Endothelial cell of umbilical vein (primary cell): ENCODE data around the gene PTOV1. TPM values are rescaled to one million over a fixed set of nuclear protein-coding genes. Genes with fewer than 3 reads are reported as not detected.

Experiments
- BruUV-seq: library from RNA; stranded (reverse); fragments of 400-500 nt; replicated peaks from 2 replicates; lab custom pipeline; 2021; lab: Mats Ljungman, UMichigan
- CTCF ChIA-PET: fragments of 300-600, 350-600 bp; sonication (Branson Sonifier 250); formaldehyde crosslinking; loops from one replicate; lab custom pipeline; 2021; ENCODE audit warnings: antibody characterized with exemption, inconsistent platforms; lab: Charles Lee
- POLR2A ChIA-PET: fragments of 300-600, 350-600 bp; sonication (Branson Sonifier 250); formaldehyde crosslinking; loops from one replicate; lab custom pipeline; 2021; ENCODE audit warnings: antibody characterized with exemption, inconsistent platforms; lab: Charles Lee
- DNase-seq: peaks from one replicate; pipeline ENCODE4 v3.0.0-alpha.2; 2011; ENCODE audit warnings: low read depth, low spot score
- FAIRE-seq: peaks from 2 replicates; lab custom pipeline; 2011; peaks lifted over from hg19 to GRCh38; lab: Jason Lieb, UNC
- H2AFZ ChIP-seq: 2 replicates; pipeline ENCODE4 v1.6.0; 2012; ENCODE audit warnings: low read depth, low read length, control low read depth, inconsistent platforms
- H3K27ac ChIP-seq: 2 replicates; pipeline ENCODE4 v1.5.1; 2011; ENCODE audit warnings: low read depth, mild to moderate bottlenecking, control low read depth, low read length, moderate library complexity; ENCODE audit not compliant: insufficient read depth
- H3K27me3 ChIP-seq, 2 experiments: 2 replicates each; pipeline versions ENCODE4 v1.6.0 to v1.6.1; 2011; ENCODE audit warnings: low read length in 2 of 2, mixed read lengths in 1 of 2; ENCODE audit not compliant: control insufficient read depth in 2 of 2, insufficient read depth in 2 of 2
- H3K36me3 ChIP-seq, 2 experiments: 2 replicates in 1 of 2; 3 replicates in 1 of 2; pipeline ENCODE4 v1.5.1; 2011; ENCODE audit warnings: low read length in 2 of 2, mild to moderate bottlenecking in 1 of 2, moderate library complexity in 1 of 2; ENCODE audit not compliant: control insufficient read depth in 2 of 2, insufficient read depth in 2 of 2; ENCODE audit errors: extremely low read depth in 1 of 2
- H3K4me1 ChIP-seq: 3 replicates; pipeline ENCODE4 v1.5.1; 2011; ENCODE audit warnings: mild to moderate bottlenecking, low read length; ENCODE audit not compliant: control insufficient read depth, insufficient read depth; ENCODE audit errors: extremely low read depth
- H3K4me2 ChIP-seq: 2 replicates; pipeline ENCODE4 v1.6.1; 2011; ENCODE audit warnings: low read length, control low read depth, mixed read lengths; ENCODE audit not compliant: insufficient read depth
- H3K4me3 ChIP-seq, 3 experiments: fragments of 200-600 bp in 1 of 3; sonication (generic), shearing (Covaris generic) in 1 of 3; replicated peaks in 1 of 3; 2 replicates each; pipeline ENCODE4 v1.5.1; 2011 to 2016; ENCODE audit warnings: control low read depth in 3 of 3, low read length in 3 of 3, mild to moderate bottlenecking in 2 of 3, inconsistent platforms in 1 of 3, low read depth in 1 of 3, moderate library complexity in 1 of 3; ENCODE audit not compliant: insufficient read depth in 1 of 3
- H3K79me2 ChIP-seq: 2 replicates; pipeline ENCODE4 v1.6.0; 2012; ENCODE audit warnings: low read length, inconsistent platforms; ENCODE audit not compliant: control insufficient read depth, insufficient read depth
- H3K9ac ChIP-seq: replicated peaks from 2 replicates; pipeline ENCODE3; 2011; ENCODE audit warnings: low read length, control low read depth; ENCODE audit not compliant: insufficient read depth; ENCODE audit errors: extremely low read depth
- H3K9me1 ChIP-seq: replicated peaks from 3 replicates; pipeline ENCODE4 v1.6.0; 2011; ENCODE audit warnings: mild to moderate bottlenecking, low read length; ENCODE audit not compliant: control insufficient read depth, insufficient read depth; ENCODE audit errors: extremely low read depth
- H3K9me3 ChIP-seq: replicated peaks from 2 replicates; pipeline ENCODE4 v1.5.1; 2012; ENCODE audit warnings: low read length, inconsistent platforms; ENCODE audit not compliant: control insufficient read depth, insufficient read depth
- H4K20me1 ChIP-seq: replicated peaks from 2 replicates; pipeline ENCODE3; 2011; ENCODE audit warnings: mild to moderate bottlenecking, low read length; ENCODE audit not compliant: control insufficient read depth, insufficient read depth; ENCODE audit errors: extremely low read depth
- EZH2 ChIP-seq: IDR thresholded peaks from 2 replicates; pipeline ENCODE4 v1.6.1; 2012; ENCODE audit warnings: borderline replicate concordance, low read depth, mild to moderate bottlenecking, moderate library complexity, low read length, inconsistent platforms; ENCODE audit not compliant: severe bottlenecking
- FOS ChIP-seq: IDR thresholded peaks from 2 replicates; pipeline ENCODE4 v1.6.1; 2011; ENCODE audit warnings: mild to moderate bottlenecking, low read length, moderate library complexity, borderline replicate concordance; ENCODE audit not compliant: insufficient read depth
- GATA2 ChIP-seq: IDR thresholded peaks from 2 replicates; pipeline ENCODE4 v1.7.0; 2011; ENCODE audit warnings: low read depth, mild to moderate bottlenecking, moderate library complexity, mixed read lengths, low read length; ENCODE audit not compliant: insufficient read length, insufficient read depth
- JUN ChIP-seq: IDR thresholded peaks from 2 replicates; pipeline ENCODE4 v1.6.1; 2011; ENCODE audit warnings: borderline replicate concordance, low read depth; ENCODE audit not compliant: insufficient read length, insufficient read depth
- MYC ChIP-seq: IDR thresholded peaks from one replicate; pipeline ENCODE4 v1.6.1; 2011; ENCODE audit warnings: mild to moderate bottlenecking, low read depth, low read length
- POLR2A ChIP-seq: IDR thresholded peaks from 2 replicates; pipeline ENCODE4 v1.6.1; 2012; ENCODE audit warnings: low read depth, mild to moderate bottlenecking, control low read depth, low read length
- POLR2AphosphoS5 ChIP-seq: IDR thresholded peaks from 2 replicates; pipeline ENCODE4 v1.6.1; 2012; ENCODE audit warnings: low read depth, mild to moderate bottlenecking, control low read depth, low read length, moderate library complexity; ENCODE audit not compliant: insufficient read depth
- dilution Hi-C: fragments of 300-500 bp; cut with MboI; formaldehyde crosslinking; loops from one replicate; pipeline ENCODE4 v1.15.0; 2019; ENCODE audit warnings: low sequenced_read_pairs; ENCODE audit not compliant: extremely low pct_ligation_motif_present
- intact Hi-C: fragments of 100-400 bp; cut with micrococcal nuclease; formaldehyde crosslinking; loops from one replicate; pipeline ENCODE4 v1.10.0; 2022
- polyA plus RNA-seq, 4 experiments: library from polyadenylated mRNA; depleted of rRNA in 3 of 4; stranded (reverse) in 3 of 4; unstranded in 1 of 4; fragments of >200 nt; gene quantifications; 2 replicates each; pipeline versions ENCODE4 v1.2.1 to v1.2.3, GENCODE V29; 2011 to 2012; ENCODE audit warnings: missing spikeins in 1 of 4
- total RNA-seq: library from RNA; stranded (reverse); gene quantifications from 2 replicates; pipeline ENCODE4 v1.2.3, GENCODE V29; 2021
- TF ChIP-seq, protein P1 (sequence below), 2 donors: IDR thresholded peaks; 1 replicate in 1 of 2; 2 replicates in 1 of 2; pipeline ENCODE4 v1.5.1; 2011; ENCODE audit warnings: low read length in 2 of 2, mild to moderate bottlenecking in 2 of 2, moderate library complexity in 2 of 2, control low read depth in 1 of 2, inconsistent platforms in 1 of 2, low read depth in 1 of 2; ENCODE audit not compliant: insufficient read depth in 1 of 2; ENCODE audit errors: extremely low read depth in 1 of 2
- TF ChIP-seq, protein P2 (sequence below): IDR thresholded peaks from 2 replicates; pipeline ENCODE4 v1.6.1; 2011; ENCODE audit not compliant: insufficient read depth, insufficient read length

PTOV1 gene
- total and polyA plus RNA-seq, 2 donors (not counting 3 experiments of a cell fraction or from before 2014, with no cell fraction given) = 116 to 184 TPM

DNA sequence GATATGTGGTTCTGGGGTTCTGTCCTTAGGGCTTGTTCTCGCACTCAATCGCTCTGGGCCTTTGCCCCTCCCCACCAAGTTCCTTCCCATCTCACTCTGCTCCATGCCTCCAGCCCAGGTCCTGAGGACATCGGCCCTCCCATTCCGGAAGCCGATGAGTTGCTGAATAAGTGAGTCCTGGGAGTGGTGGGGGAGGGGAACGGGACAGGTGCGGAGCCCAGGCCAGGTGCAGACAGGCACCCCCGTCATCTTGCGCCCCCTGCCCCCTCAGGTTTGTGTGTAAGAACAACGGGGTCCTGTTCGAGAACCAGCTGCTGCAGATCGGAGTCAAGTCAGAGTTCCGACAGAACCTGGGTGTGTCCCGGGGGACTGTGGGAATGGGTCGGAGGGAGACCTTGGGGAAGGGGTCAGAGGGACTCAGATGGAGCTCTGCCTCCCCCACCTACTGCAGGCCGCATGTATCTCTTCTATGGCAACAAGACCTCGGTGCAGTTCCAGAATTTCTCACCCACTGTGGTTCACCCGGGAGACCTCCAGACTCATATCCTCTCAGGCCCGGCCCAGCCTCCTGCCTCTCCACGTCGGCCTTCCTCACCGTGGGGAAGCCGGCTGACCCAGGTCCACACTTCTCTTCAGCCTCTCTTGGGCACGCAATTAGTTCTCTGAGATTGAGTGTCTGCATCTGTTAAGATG lies 48.0 kb upstream of the PTOV1 start:
- CTCF ChIA-PET = no interaction called here
- Histone ChIP-seq H3K27ac (no peak overlapping the region), H3K4me1 (no peaks in the 10 kb centered on the region), H3K4me2 (no peak overlapping the region), H3K9me3 (no peaks in the 10 kb centered on the region), H3K4me3 (no peak overlapping the region), H3K36me3 (peaks cover 7 to 30% of the 10 kb centered on the region in 2 experiments), H3K9me1 (no peaks in the 10 kb centered on the region), H3K9ac (no peak overlapping the region), H3K79me2 (no peaks in the 10 kb centered on the region), H2AFZ (no peak overlapping the region), H4K20me1 (no peaks in the 10 kb centered on the region), H3K27me3 (no peaks in the 10 kb centered on the region)
- TF ChIP-seq, protein P1, sequence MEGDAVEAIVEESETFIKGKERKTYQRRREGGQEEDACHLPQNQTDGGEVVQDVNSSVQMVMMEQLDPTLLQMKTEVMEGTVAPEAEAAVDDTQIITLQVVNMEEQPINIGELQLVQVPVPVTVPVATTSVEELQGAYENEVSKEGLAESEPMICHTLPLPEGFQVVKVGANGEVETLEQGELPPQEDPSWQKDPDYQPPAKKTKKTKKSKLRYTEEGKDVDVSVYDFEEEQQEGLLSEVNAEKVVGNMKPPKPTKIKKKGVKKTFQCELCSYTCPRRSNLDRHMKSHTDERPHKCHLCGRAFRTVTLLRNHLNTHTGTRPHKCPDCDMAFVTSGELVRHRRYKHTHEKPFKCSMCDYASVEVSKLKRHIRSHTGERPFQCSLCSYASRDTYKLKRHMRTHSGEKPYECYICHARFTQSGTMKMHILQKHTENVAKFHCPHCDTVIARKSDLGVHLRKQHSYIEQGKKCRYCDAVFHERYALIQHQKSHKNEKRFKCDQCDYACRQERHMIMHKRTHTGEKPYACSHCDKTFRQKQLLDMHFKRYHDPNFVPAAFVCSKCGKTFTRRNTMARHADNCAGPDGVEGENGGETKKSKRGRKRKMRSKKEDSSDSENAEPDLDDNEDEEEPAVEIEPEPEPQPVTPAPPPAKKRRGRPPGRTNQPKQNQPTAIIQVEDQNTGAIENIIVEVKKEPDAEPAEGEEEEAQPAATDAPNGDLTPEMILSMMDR (IDR thresholded peaks at IDR 0.05; ENCODE audit: extremely low read depth in 1 of 2, insufficient read depth in 1 of 2, low read depth in 1 of 2, low read length in 2 of 2) = no peak
- POLR2A ChIA-PET = no interaction called here
- dilution Hi-C loops = no loop called here
- FAIRE-seq (no peak), DNase-seq (no peak)
- BruUV-seq = no TSS peak
- intact Hi-C loops = no loop called here

DNA sequence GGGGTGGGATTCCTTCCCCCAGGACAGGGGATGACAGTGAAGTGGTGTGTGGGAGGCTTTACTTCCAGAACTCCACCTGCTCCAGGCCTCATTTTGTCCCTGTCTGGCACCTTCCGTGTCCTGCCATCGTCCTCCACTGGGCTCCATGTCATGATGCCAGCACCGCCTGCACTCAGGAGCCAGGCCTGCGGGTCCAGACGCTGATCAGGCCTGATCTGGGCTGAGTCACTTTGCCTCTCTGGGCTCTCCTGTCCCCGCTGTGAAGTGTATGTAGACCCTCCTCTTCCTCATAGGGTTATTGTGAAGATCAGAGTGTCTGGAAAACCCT lies 47.5 kb upstream of the PTOV1 start:
- H3K27ac ChIP-seq = no peak overlapping the region
- H3K4me1 ChIP-seq = no peaks in the 10 kb centered on the region
- dilution Hi-C loops (no loop called here), intact Hi-C loops (no loop called here)
- no peak overlapping the region for H3K4me3 ChIP-seq
- BruUV-seq = no TSS peak
- no peaks in the 10 kb centered on the region for H3K27me3 ChIP-seq
- no peaks in the 10 kb centered on the region for H3K79me2 ChIP-seq
- no peak overlapping the region for H3K9ac ChIP-seq
- H2AFZ ChIP-seq = no peak overlapping the region
- FAIRE-seq (no peak), DNase-seq (no peak)
- ChIA-PET POLR2A (no interaction called here), CTCF (no interaction called here)
- no peaks in the 10 kb centered on the region for H4K20me1 ChIP-seq
- no peaks in the 10 kb centered on the region for H3K9me1 ChIP-seq
- H3K9me3 ChIP-seq = no peaks in the 10 kb centered on the region
- TF ChIP-seq MYC (no peak), EZH2 (no peak), GATA2 (no peak), POLR2A (no peak), FOS (no peak), JUN (no peak), POLR2AphosphoS5 (no peak)
- TF ChIP-seq, protein P2, sequence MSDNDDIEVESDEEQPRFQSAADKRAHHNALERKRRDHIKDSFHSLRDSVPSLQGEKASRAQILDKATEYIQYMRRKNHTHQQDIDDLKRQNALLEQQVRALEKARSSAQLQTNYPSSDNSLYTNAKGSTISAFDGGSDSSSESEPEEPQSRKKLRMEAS = no peak
- TF ChIP-seq, protein P1 (IDR thresholded peaks at IDR 0.05; ENCODE audit: extremely low read depth in 1 of 2, insufficient read depth in 1 of 2, low read depth in 1 of 2, low read length in 2 of 2) = no peak
- H3K36me3 ChIP-seq = peaks cover 7 to 25% of the 10 kb centered on the region in 2 experiments
- no peak overlapping the region for H3K4me2 ChIP-seq
